HG02870 (cell line): ENCODE measurements around the gene ZMPSTE24.

Experiments used
- ATAC-seq: cut with Tn5 transposase; IDR thresholded peaks from one replicate; pipeline ENCODE4 v1.9.1; 2021; ENCODE audit warnings: mild to moderate bottlenecking, moderate library complexity; ENCODE audit not compliant: unreplicated experiment

ZMPSTE24 gene

DNA sequence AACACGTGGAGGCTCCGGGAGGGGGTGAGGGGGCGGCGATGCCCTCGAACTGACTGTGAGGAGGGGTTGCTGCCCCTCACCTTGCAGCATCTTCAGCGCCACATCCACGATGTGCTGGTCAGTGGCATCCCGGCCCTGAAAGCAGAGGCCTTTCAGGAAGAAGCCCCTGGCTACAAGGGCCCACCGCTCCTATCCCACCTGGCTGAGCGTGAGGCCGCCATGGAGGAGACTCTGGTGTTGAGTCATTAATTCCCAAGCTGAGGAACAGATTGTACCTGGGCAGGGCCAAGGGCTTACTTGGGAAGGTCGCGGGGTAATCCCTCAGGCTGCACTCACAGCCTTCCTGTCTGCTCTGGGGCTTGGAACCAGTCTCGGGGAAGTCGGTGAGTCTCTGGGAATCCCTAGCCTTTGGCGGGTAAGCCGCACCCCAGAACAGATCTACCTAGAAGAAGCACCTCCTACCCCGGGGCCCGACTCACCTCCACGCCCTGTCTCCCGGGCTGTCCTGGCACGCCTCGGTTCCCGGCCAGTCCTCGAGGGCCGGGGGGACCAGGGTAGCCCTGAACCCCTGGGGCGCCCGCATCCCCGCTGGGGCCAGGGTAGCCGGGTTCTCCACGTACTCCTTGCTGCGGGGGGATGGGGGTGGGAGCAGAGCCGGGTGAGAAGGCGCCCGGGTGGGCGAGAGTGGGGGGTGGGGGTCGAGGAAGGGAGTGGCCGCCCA is 45.2 kb downstream of the ZMPSTE24 start:
- no peak for ATAC-seq

DNA sequence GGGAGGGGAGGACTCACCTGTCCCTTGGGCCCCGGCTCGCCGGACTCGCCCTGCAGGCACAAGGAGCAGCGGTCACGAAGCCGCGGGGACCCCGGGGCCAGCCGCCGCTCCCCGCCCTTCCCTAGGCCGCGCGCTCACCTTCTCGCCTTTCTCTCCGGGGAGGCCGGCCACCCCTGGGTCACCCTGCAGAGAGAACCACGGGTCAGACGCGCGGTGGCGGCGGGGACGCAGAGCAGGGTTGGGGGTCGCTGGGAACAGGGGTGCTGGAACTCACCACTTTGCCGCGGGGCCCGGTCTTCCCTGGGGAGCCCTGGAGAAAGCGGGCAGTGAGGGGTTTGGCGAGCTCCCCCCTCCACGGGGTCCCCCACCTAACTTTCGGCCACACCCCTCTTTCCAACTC is 45.8 kb downstream of the ZMPSTE24 start:
- ATAC-seq = no peak

DNA sequence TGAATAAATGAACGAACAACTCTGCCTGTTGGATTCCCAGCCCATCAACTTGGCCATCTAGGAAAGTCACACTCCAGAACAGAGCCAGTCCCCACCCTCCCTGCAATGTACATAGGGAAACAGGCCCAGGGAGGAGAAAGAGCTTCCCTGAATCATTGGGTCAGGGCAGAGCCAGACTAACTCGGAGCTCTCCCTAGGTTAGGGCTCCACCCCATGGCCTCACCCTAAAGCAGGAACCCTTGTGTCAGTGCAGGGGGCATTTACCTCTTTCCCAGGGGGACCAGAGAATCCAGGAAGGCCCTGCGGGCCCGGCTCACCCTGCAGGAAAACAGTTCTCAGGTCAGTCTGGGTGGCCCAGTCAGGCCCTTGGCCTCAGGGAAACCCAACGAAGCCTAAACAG is 47.4 kb downstream of the ZMPSTE24 start:
- no peak for ATAC-seq

DNA sequence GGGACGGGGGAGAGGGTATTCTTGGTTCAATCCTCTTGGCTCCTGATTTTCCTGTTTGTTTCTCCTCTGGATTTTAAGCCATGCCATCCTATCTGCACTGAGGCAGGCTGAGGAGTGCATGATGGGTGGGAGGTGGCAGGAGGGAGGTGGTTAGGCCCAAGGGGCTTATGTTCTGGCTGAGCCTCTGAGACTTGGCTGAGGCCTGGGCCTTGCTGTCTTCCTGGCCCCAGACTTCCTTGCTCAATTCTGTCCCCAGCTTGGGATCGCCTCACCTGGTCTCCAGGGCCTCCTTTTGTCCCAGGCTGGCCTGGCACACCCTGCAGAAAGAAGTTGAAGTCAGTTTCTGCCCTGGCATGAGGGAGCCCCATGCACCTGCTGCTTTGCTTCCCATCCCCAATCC is 47.8 kb downstream of the ZMPSTE24 start:
- no peak for ATAC-seq

DNA sequence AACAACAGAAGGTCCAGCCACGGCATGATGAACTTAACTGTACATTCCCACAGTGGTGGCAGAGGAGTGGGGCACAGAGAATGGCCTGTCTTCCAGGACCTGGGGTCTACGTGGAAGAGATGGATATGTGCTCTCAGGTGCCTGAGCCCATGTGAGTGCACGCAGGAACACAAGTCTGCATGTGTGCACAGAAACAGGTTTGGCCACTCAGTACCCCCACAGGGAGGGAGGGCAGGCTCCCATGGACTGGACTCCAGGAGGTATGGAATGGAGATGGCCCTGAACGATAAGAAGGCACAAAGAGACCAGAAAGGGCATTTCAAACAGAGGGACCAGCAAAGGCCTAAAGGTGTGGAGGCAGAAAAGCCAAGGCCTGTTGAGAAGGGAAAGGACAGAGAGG is 48.3 kb downstream of the ZMPSTE24 start:
- ATAC-seq = no peak

DNA sequence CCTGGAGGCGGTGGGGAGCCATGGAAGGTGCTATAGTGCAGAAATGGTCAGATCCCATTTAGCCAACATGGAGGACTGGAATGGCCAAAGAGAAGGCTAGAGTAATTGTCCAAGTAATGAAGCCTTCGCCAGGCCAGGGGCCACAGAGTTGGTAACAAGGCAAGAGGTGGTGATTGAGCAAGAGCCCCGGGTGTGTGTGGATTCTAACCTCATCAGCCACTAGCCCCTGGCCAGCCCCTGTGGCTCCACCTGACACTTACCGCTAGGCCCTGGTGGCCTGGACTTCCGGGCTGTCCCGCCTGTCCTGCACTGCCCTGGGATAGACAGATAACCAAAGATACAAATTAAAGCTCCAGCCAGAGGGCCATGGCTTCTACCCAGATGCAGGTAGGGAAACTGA is 49.1 kb downstream of the ZMPSTE24 start:
- ATAC-seq = no peak

DNA sequence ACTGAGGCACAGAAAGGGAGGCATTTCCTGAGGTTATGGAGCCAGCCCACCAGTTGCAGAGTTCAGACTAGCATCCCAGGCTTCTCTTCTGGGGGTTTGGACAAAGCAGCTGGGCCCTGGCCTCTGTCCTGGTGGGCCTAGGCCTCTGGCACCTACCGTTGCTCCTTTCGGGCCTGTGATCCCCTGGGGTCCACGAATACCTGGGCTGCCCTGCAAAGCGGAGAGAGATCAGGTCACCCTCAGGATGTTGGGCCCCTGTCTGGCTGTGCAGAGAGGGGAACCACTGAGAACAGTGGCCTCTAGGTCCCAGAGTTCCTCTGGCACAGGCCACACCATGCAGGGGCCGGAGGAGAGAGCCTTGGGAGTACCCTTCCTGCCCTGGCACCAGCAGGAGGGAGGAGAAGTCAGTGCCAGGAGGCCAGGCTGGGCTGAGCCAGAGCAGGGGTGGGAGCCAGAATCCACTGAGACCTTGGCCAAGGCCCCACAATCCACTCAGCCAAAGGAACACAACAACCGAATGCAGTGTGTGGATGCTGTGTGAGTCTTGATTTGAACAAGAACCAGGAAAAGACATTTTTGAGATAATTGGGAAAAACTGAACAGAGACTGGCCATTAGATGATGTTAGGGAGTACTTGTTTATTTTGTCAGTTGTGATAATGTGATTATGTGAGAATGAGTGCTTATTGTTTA is 50.1 kb downstream of the ZMPSTE24 start:
- no peak for ATAC-seq

DNA sequence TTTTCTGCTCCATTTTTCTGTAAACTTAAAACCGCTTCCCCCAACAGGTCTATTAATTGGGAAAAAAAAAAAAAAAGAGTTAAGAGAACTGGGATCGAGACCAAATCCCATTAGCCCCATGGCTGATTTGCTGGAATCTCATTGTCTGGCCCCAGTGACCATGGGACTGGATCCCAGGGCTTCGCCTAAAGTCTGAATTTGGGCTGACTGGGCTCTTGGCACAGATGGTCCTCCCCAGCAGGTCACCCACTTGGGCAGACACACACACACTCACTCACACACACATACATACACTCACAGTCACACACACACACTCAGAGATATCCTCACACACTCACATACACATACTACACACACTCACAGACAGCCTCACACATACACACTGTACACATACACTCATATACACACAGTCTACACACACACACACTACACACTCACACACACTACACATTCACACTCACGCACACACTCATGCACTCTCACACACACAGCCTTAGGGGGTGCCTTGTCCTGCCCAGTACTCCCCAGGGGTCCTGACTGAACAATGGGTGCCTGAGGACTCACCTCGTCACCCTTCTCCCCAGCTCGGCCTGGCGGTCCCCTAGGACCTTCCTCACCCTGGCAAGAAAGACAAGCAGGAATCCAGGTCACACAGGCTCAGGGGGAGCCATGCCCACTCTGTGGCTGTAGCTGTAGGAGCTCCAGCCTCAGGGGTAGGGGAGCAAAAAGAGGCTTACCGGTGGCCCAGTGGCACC is 51.5 kb downstream of the ZMPSTE24 start:
- ATAC-seq = no peak

DNA sequence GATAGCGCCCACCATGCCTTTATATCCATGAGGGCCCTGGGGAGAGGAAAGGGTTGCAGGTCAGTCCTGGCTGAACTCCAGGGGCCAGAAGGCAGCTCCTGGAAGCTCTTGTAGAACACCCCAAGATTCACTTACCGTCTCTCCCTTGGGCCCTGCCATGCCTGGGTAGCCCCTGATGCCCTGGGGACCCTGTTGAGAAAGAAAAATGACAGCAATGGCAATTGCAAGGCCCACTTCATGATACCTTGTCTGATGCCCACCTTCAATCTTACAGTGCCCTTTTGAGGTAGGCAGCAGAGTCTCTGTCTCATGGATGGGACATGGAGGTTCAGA is 52.1 kb downstream of the ZMPSTE24 start:
- ATAC-seq = no peak

DNA sequence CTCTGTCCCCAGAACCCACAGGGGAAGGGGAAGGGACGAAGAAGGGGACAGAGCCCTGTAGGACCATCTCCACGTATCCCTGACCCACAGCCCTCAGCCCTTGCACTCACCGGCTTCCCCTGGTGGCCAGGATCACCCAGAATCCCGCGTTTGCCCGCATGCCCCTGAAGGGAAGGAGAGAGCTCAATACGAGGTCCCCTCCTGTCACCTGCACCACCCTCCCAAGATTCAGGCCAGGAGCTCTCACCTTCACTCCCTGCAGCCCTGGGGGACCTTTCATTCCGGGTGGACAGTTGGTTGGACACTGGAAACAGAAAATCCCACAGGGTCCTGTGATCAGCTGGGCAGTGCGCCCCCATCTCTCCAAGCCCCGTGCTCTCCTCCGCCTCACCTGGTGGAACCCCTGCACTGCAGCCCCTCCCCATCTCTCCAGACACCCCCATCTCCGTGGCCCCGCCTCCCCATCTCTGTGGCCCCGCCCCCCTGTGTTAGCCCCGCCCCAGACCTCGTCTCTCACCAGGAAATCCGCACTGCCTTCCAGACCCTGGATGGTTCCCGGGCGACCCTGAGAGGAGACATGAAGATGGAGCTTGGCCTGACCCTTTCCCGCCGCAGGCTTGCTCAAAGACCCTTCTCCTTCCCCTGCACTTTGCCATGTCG is 53.1 kb downstream of the ZMPSTE24 start:
- no peak for ATAC-seq

DNA sequence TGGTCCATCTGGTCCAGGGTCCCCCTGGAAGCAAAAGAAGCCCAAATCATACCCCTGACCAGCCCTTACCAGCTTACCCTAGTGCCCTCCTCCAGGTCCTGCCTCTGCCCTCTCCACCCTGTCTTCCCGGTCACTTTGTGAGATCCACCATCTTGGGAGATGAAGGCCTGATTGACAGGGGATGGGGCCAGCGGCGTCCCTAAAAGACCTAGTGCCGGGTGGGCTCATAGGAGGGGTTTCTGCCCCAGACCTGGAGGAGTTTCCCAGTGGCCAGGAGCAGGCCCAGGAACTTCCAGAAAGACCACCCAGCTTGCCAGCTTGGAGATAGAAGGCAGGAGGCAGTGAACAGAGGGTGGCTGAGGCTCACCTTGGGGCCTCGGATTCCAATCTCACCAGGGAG is 53.7 kb downstream of the ZMPSTE24 start:
- no peak for ATAC-seq

DNA sequence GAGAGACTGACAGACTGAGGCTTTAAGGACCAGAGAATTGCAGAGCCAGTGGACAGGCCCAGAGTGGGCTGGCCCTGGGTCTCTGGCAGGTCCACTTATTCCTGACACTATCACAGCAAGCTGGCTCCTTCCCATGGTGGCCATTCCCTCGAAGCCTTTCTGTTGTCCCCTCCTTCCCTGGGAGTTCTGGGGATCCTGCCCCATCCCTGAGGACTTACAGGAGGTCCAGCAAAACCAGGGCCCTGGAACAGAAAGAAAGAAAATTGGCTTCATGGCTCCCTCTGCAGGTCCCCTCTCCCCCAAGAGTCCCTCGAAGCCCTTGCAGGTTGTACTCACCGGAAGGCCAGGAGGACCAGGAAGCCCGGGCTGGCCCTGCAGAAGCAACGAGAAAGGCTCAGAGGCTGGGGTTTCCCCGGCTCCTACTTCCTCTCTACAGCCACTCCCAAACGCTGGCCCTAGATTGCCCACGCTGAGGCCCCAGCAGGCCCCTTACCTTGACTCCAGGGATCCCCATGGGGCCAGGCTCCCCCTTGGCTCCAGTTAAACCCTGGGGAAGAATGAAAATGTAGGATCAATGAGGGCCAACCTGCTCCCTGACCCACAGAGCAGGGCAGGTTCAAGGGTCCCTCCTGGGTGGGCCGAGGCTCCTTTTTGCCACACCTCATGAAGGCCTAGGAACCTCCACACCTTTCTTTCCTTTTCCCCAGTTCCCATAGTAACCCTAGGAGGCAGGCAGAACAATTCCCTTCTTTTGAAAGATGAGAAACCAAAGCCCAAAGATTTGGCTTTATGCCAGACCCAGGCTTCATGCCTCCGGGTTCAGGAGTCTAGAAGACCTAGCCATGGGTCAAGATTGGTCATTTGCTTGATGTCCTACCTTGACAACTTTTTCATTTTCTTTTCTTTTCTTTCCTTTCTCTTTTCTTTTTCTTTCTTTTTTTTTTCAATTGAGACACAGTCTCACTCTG is 54.5 kb downstream of the ZMPSTE24 start:
- ATAC-seq = peak; percentile 64

DNA sequence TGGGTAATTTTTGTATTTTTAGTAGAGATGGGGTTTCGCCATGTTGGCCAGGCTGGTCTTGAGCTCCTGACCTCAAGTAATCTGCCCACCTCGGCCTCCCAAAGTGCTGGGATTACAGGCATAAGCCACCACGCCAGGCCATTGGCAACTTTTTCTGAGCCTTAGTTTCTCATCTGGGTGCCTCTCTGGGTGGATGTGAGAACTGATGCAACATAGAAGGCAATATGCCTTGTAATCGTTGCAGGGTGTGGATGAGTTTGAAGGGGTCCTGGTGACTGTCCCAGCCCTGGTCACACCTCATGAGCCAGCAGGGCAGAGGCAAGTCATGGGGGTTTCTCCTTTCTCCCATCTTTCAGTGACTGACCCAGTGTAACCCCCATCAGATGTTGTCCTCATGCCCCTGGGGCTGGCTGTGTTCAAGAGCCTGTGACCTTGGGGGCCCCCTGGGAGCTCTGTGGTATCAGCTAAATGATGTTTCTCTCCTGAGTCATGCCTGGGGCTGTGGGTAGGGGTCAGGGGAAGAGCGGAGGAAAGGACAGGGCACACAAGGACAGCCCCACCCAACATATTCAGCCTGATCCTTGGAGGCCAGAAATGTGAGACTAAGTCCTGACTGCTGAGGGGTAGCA is 55.4 kb downstream of the ZMPSTE24 start:
- no peak for ATAC-seq

DNA sequence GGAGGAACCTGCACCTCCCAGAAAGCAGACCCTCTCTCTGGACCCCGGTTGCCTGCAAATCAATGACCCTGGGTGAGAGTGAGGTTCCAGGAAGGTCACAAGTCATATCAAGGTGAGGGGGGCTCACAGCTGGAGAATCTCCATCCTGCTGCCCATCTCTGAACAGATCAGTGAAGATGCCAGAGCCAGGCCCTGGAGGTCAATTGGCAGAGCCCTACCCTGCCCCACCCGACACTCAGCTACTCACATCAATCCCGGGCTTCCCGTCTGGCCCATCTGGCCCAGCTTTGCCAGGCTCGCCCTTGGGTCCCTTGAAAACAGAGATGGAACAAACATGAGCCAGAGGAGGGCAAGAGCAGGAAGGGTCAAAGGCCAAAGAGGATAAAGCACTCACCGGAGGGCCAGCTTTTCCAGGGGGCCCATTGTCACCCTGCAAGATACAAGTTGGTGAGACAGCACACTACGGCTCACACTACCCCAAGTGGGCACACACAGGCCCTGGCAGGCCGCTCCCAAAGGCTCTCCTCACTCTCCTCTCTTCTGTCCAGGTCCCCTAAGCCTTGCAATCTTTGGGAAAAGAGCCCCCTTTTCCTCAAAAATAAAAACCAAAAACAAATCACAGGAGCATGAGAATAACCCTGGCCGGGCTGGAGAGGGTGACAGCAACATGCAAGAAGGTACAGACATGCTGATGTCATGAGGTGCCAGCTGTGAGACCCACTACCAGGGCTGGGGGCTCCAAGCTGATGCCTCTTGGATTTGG is 56.1 kb downstream of the ZMPSTE24 start:
- no peak for ATAC-seq

DNA sequence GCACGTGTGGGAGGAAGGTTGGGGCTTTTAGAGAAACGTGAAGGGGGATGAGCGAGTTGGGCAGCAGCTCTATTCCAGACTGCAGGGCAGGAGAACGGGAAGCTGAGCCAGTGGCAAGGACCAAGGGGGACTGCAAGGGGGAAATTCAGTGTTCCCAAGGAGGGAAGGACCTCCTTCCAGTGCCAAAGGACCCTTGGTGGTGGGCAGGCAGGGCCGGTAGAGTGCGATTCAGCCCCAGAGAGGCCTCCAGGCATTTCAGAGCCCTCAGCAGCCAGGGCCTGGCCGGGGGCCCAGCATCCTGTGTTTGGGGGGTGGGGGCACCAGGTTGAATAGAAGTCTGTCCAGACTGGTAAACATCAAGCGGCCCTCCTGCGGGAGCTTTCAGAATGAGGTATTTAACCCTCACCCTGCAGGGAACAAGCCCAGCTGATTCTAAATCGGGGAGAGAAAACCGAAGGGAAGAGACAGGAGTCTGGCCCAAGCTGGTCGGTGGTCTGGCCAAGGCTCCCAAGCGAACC is 56.7 kb downstream of the ZMPSTE24 start:
- ATAC-seq = no peak

DNA sequence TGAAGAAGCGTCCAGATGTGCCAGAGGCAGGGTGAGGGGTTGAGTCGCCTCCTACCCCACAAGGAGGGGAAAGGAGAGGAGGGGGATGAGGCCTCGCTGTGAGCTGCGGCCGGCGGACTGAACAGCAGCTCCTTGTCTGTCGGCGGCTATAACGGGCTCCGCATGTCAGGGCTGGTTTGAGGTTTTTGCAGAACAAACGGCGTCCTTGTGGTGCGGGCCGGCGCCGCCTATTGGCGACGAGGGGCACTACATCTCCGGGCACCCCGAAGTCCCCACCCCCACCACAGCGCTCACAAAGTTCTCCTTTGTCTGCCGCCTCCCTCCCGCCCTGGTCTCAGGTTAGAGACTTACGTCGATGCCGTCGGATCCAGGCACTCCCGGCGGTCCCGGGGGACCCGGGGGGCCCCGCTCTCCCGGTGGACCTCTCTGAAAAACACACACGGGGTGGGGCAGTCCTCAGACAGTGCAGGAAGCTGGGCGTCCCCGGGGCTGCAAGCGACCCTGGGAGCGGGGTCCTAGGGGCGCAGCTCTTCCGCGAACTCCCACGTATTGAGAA is 57.3 kb downstream of the ZMPSTE24 start:
- no peak for ATAC-seq

DNA sequence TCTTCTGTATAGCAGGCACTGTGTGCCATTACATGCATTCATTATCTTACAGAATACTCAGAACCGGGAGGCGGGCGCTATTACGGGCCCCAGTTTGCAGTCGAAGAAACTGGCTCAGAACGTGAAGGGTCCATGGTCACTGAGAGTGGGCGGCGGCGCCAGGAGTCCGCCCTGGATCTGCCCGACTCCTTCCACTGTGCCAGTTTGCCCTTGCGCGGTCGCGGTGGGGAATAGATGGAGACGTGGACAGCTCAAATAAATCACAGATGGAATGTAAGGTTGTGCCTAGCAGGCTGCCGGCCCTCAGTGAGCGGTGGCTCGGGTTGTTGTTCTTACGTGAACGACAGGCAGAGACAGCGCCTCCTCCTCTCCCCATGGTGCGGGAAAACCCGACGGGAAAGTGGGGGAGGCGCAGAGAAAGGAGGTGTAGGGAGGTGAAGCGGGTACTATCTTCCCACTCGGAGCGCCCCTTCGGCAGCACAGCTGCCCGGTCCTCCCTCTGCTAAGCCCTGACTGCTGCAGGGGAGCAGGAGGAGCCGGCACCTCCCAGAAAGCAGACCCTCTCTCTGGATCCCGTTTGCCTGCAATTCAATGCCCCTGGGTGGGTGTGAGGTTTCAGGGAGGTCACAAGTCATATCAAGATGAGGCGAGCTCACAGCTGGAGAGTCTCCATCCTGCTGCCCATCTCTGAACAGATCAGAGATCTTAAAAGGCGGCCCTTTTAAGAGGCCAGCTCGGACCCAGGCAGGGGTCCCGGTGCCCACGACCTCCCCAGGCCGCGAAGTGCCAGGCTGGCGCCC is 58.0 kb downstream of the ZMPSTE24 start:
- no peak for ATAC-seq
